ENCODE data around the gene INPP5A. TPM values are rescaled to one million over a fixed set of nuclear protein-coding genes. Genes with fewer than 3 reads are reported as not detected.
A peak's percentile ranks its signal among the peaks of the same experiment; 100 is the strongest.

Gene INPP5A
- total RNA-seq, 2 donors from 2014 or later = 9.2 to 14.5 TPM

DNA sequence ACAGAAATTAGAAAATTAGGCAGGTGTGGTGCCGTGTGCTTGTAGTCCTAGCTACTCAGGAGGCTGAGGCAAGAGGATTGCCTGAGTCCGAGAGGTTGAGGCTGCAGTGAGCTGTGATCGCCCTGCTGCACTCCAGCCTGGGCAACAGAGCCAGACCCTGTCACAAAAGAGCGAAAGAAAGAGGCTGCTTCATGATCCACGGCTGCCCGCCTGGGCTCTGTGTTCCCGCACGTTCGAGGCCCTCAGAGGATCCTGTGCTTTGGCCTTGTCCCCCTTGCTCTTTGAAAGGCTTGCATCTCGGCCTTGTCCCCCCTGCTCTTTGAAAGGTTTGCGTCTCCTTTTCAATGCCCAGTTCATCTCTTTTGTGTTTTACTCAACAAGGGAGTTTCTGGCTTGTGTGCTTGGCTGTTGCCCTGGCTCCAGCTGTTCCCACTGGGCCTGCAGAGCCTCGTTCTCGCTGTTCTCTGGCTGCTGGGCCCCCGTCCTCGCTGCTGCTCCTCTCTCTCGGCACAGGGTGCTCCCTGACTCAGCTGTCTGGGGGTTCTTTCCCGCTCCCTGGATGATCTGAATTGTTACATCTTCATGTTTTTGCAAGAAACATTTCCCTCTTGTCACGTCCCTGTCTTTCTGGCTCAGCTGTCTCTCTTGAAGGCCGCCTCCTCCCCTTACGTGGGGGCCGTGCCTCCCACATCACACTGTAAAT, 45.1 kb upstream of the INPP5A start:
- Histone ChIP-seq H3K4me3 (no peak overlapping the region), H3K27me3 (no peaks in the 10 kb centered on the region), H3K9me3 (no peaks in the 10 kb centered on the region), H3K4me1 (no peaks in the 10 kb centered on the region), H3K27ac (no peak overlapping the region), H3K36me3 (replicated peaks in 1 of 2; ENCODE audit: insufficient read depth in 1 of 2, low read depth in 2 of 2) (no peaks in the 10 kb centered on the region)
- 85 to 90% methylated on average over 18 to 20 of the region's 21 CpGs for WGBS, 2 donors
- no peak for ATAC-seq
- intact Hi-C loops (cut with DNase I) = no loop called here
- peak in 3 of 4 donors; percentile 12 to 38 (median 21) for DNase-seq
- TF ChIP-seq CTCF (IDR thresholded peaks at IDR 0.05) (no peak), POLR2A (IDR thresholded peaks at IDR 0.05) (no peak)

DNA sequence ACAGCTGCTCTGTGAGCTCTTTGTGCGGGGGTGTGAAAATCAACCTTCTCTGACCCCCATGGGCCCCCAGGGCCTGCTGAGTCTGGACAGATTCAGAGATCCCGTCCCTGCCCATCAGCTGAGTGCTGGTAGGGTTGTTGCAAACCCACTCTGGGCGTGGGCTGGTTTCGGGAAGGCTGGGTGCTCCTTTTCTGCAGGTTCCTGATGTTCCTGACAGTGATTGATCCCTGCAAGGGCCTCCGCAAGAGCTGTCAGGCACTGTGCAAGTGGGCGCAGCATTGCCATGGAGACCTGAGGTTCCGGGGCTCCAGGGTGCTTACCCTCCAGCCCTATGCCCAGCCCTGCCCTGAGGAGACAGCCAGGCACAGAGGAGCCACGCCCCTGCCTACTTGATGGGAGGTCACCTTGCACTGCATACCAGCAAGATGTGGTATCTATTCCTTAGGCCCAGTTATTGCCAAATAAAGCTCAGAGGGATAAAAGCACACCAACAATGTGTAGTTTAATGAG, 44.3 kb upstream of the INPP5A start:
- Histone ChIP-seq H3K27ac (no peak overlapping the region), H3K27me3 (no peaks in the 10 kb centered on the region), H3K4me1 (no peaks in the 10 kb centered on the region), H3K36me3 (replicated peaks in 1 of 2; ENCODE audit: insufficient read depth in 1 of 2, low read depth in 2 of 2) (no peaks in the 10 kb centered on the region), H3K9me3 (no peaks in the 10 kb centered on the region), H3K4me3 (no peak overlapping the region)
- no peak for TF ChIP-seq CTCF (IDR thresholded peaks at IDR 0.05)
- no peak for TF ChIP-seq POLR2A (IDR thresholded peaks at IDR 0.05)
- peak in 2 of 4 donors; percentile 7 to 9 for DNase-seq
- WGBS, 2 donors = 78 to 87% methylated on average over 3 to 8 of the region's 8 CpGs
- intact Hi-C loops (cut with DNase I) = no loop called here
- ATAC-seq = no peak

DNA sequence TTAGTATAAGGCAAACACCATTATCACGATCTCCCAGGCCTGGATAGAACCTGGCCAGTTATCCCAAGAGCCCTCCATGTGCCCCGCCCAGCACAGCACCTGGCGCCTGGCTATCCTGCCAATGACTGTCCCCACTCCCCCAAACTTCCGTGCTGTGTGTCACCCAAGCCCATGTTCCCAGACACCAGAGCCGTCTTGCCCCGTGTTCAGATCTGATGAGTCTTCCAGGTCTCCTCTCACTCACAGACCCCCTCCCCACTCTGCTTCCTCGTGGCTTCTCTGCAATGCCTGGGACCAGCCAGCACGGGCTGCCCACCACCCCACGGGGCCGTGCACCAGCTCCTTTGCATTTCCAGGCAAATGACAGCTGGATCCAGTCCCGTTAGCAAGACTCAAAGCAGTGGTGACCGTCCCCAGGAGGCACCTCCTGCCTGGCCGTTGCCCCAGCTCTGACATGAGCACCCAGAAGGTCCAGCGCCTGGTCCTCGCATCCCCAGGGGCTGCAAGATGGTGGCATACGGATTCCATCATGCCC, 43.8 kb upstream of the INPP5A start:
- DNase-seq (peak in 2 of 4 donors; percentile 4 to 7), ATAC-seq (no peak)
- H3K36me3 ChIP-seq (replicated peaks in 1 of 2; ENCODE audit: insufficient read depth in 1 of 2, low read depth in 2 of 2) = no peaks in the 10 kb centered on the region
- H3K27me3 ChIP-seq = no peaks in the 10 kb centered on the region
- intact Hi-C loops (cut with DNase I) = no loop called here
- no peak overlapping the region for H3K4me3 ChIP-seq
- 86 to 93% methylated on average over 16 of the region's 16 CpGs for WGBS, 2 donors
- no peaks in the 10 kb centered on the region for H3K9me3 ChIP-seq
- H3K27ac ChIP-seq = no peak overlapping the region
- H3K4me1 ChIP-seq = no peaks in the 10 kb centered on the region
- no peak for TF ChIP-seq CTCF (IDR thresholded peaks at IDR 0.05)
- no peak for TF ChIP-seq POLR2A (IDR thresholded peaks at IDR 0.05)

DNA sequence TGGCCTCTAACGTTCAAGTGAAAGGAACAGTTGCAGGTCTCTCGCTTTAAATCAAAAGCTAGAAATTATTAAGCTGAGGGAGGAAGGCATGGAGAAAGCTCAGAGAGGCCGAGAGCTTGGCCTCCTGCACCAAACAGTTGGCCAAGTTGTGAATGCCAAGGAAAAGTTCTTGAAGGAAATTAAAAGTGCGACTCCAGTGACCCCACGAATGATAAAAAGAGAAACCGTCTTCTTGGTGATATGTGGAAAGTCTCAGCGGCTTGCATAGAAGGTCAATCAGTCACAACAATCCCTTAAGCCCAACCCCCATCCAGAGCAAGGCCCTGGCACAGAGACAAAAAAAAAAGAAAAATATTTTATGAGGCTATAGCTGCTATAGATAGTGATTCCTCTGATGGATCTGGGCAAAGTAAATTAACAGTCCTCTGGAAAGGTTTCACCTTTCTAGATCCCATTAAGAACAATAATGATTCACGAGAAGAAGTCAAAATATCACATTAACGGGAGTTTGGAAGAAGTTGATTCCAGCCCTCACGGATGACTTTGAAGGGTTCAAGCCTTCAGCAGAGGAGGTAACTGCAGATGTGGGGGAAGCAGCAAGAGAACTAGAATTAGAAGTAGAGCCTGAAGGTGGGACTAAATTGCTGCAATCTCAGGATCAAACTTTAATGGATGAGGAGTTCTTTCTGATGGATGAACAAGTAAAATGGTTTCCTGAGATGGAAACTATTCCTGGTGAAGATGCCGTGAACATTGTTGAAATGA, 42.5 kb upstream of the INPP5A start:
- intact Hi-C loops (cut with DNase I) = no loop called here
- no peaks in the 10 kb centered on the region for H3K36me3 ChIP-seq (replicated peaks in 1 of 2; ENCODE audit: insufficient read depth in 1 of 2, low read depth in 2 of 2)
- ATAC-seq (no peak), DNase-seq (peak in 1 of 4 donors; percentile 2)
- no peak overlapping the region for H3K27ac ChIP-seq
- TF ChIP-seq POLR2A (IDR thresholded peaks at IDR 0.05) (no peak), CTCF (IDR thresholded peaks at IDR 0.05) (no peak)
- no peaks in the 10 kb centered on the region for H3K27me3 ChIP-seq
- 68 to 71% methylated on average over 11 of the region's 11 CpGs for WGBS, 2 donors
- H3K4me1 ChIP-seq = no peaks in the 10 kb centered on the region
- no peak overlapping the region for H3K4me3 ChIP-seq
- no peaks in the 10 kb centered on the region for H3K9me3 ChIP-seq
